Breast epithelium (tissue), 4 donors: ENCODE data around the gene DNM3. TPM values are rescaled to one million over a fixed set of nuclear protein-coding genes. Genes with fewer than 3 reads are reported as not detected.

ENCODE experiments used
- DNase-seq, 2 donors: peaks; one replicate each; pipeline ENCODE4 v3.0.0-alpha.2; 2019; ENCODE audit warnings: low spot score in 2 of 2
- H3K27ac ChIP-seq, 2 donors: fragments of 200-600 bp; sonication (generic) in 1 of 2; one replicate each; pipeline ENCODE4 v1.5.1; 2016 to 2019; ENCODE audit warnings: mild to moderate bottlenecking in 1 of 2
- H3K27me3 ChIP-seq, 2 donors: fragments of 200-600 bp; sonication (generic) in 1 of 2; one replicate each; pipeline versions ENCODE4 v1.5.1 to v1.6.0; 2017 to 2019; ENCODE audit warnings: control low read depth in 1 of 2, mild to moderate bottlenecking in 1 of 2
- H3K36me3 ChIP-seq: fragments of 200-600 bp; one replicate; pipeline ENCODE4 v1.5.1; 2019
- H3K4me1 ChIP-seq, 2 donors: fragments of 200-600 bp; sonication (generic); one replicate each; pipeline ENCODE4 v1.5.1; 2016 to 2019; ENCODE audit warnings: control low read depth in 1 of 2
- H3K4me3 ChIP-seq, 3 donors: fragments of 200-600 bp; sonication (generic); 1 replicate in 2 of 3; 2 replicates in 1 of 3; pipeline ENCODE4 v1.5.1; 2016 to 2019; ENCODE audit warnings: mild to moderate bottlenecking in 3 of 3, moderate library complexity in 2 of 3
- H3K9me3 ChIP-seq, 2 donors: fragments of 200-600 bp; sonication (generic) in 1 of 2; one replicate each; pipeline ENCODE4 v1.5.1; 2016 to 2019; ENCODE audit warnings: control low read depth in 1 of 2
- POLR2A ChIP-seq: fragments of 450-650 bp; IDR thresholded peaks from one replicate; pipeline ENCODE4 v1.6.1; 2016; ENCODE audit warnings: antibody characterized with exemption, mild to moderate bottlenecking, moderate library complexity
- POLR2AphosphoS5 ChIP-seq, 3 donors: sonication (generic); formaldehyde crosslinking; IDR thresholded peaks; one replicate each; pipeline ENCODE4 v1.6.1; 2017; ENCODE audit warnings: antibody characterized with exemption in 3 of 3
- intact Hi-C: fragments of 100-400 bp; cut with DNase I; formaldehyde crosslinking; loops from one replicate; pipeline ENCODE4 v1.15.1; 2023; ENCODE audit warnings: low total_unique reads
- total RNA-seq, 3 donors: library from RNA; depleted of rRNA; stranded (reverse); fragments of >200 nt; gene quantifications; one replicate each; pipeline ENCODE4 v1.1.0, GENCODE V29; 2016
- TF ChIP-seq, protein P1 (sequence below), 3 donors: fragments of 450-650 bp; IDR thresholded peaks; one replicate each; pipeline ENCODE4 v1.5.1; 2016 to 2017; ENCODE audit warnings: antibody characterized with exemption in 3 of 3, mild to moderate bottlenecking in 3 of 3, moderate library complexity in 3 of 3

DNM3 gene
- total RNA-seq = 1 to 10 TPM; 5.1 to 7.5 (median 6.6) TPM

DNA sequence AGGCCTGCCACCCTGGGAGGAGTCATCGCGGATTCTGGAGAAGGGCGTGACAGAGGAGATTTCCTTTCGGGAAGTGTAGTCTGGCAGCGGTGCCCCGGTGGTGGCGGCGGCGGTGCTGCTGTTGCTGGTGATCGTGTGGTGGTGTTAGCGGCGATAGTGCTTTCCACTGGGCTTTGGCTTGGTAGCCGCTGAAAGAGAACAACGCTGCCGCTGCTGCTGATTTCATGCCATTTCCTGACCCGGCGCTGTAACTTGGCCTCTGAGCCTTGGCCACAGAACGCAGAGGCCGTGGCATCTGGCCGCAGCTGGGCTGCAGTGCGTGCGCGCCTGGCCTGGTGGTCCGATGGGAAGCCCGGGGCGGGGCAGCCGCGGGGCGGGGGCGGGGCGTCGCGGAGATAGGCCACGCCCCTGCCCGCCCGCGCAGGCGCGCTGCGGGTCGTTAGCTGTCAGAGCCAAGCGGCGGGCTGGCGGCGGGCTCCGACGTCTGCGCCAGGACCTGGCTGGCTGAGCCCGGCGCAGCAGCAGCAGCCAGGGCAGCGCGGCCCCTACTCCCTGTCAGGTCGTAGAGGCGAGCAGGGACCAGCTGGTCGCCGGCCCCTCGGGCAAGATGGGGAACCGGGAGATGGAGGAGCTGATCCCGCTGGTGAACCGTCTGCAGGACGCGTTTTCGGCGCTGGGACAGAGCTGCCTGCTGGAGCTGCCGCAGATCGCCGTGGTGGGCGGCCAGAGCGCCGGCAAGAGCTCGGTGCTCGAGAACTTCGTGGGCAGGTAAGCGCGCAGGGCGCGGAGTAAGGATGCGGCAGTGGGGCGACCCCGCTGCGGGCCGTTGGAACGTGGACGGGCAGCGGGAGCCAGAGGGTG, at the start of gene DNM3:
Gene DNM3, plus strand, starts transcription at position 449 of the 861 bp plus-strand sequence. Its CDS starts 159 bp downstream, at position 608.
- peak within 1 kb of the TSS; percentile 71 to 85 (median 75) for H3K4me3 ChIP-seq
- peak; percentile 39 to 56 for DNase-seq
- no peaks in the 10 kb centered on the region for H3K4me1 ChIP-seq
- H3K27ac ChIP-seq = peak within 1 kb of the TSS; percentile 52 to 61
- intact Hi-C loops = loop anchor here (2.0 kb wide), 1 partner anchor 40 kb away; no protein-coding TSS in a partner anchor
- no peaks in the 10 kb centered on the region for H3K27me3 ChIP-seq
- TF ChIP-seq POLR2A (no peak), POLR2AphosphoS5 (IDR thresholded peaks at IDR 0.05) (no peak)
- TF ChIP-seq, protein P1, sequence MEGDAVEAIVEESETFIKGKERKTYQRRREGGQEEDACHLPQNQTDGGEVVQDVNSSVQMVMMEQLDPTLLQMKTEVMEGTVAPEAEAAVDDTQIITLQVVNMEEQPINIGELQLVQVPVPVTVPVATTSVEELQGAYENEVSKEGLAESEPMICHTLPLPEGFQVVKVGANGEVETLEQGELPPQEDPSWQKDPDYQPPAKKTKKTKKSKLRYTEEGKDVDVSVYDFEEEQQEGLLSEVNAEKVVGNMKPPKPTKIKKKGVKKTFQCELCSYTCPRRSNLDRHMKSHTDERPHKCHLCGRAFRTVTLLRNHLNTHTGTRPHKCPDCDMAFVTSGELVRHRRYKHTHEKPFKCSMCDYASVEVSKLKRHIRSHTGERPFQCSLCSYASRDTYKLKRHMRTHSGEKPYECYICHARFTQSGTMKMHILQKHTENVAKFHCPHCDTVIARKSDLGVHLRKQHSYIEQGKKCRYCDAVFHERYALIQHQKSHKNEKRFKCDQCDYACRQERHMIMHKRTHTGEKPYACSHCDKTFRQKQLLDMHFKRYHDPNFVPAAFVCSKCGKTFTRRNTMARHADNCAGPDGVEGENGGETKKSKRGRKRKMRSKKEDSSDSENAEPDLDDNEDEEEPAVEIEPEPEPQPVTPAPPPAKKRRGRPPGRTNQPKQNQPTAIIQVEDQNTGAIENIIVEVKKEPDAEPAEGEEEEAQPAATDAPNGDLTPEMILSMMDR (IDR thresholded peaks at IDR 0.05) = no peak
- no peaks in the 10 kb centered on the region for H3K36me3 ChIP-seq
- peaks cover 5 to 16% of the 10 kb centered on the region in 2 donors for H3K9me3 ChIP-seq

DNA sequence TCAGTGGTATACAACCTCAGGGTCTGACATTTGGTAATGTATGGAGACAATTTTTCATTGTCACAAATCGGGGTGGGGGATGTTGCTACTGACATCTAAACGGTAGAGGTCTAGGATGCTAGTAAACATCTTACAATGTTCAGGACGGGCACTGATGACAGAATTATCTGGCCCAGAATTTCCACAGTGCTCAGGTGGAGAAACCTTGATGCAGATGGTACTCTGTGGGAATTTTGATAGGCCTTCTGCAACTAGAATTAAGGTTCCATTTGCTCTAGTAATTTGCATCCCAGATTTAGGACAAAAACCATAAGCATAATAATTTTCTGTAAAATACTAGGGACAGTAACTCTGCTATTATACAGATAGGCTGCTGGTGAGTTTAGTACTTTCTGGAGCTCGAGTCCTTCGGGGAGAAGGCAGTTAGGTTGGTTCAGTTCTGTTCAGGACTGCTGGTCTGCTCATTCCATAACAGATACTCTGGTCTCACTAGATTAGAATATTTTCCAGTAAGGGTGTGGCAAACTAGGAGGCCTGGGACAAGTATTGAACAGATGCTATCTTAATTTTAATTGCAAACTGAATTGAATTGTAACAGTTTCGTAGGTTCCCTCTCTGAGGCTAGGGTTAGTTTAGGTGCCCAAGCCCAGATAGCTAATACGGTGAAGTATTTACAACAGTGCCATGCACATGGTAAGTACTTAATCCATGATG, 48.5 kb upstream of the DNM3 start:
- Histone ChIP-seq H3K27ac (no peak overlapping the region), H3K36me3 (peaks cover 15% of the 10 kb centered on the region), H3K27me3 (no peaks in the 10 kb centered on the region), H3K9me3 (no peaks in the 10 kb centered on the region), H3K4me3 (no peak overlapping the region), H3K4me1 (no peaks in the 10 kb centered on the region)
- intact Hi-C loops = no loop called here
- no peak for DNase-seq
- TF ChIP-seq POLR2A (no peak), POLR2AphosphoS5 (IDR thresholded peaks at IDR 0.05) (no peak)
- TF ChIP-seq, protein P1 (IDR thresholded peaks at IDR 0.05) = no peak

DNA sequence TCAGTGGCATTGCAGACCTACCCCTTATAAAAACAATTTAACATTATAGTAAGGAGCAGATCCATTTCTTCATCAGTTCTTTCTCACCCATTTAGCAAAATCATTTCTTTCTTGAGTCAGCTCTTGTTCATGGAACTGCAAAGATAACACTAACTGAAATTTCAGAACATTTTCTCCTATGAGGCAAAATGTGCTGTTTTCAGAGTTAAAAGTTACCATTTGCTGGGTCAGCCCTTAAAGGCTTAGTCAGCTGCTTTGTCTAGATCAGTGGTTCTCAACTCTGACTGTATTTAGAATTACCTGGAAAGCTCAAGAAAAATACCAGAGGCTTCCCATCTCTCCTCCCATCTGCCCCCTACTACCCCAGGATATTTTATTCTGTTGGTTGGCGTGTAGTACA, 47.7 kb upstream of the DNM3 start:
- Histone ChIP-seq H3K9me3 (no peaks in the 10 kb centered on the region), H3K4me1 (no peaks in the 10 kb centered on the region), H3K27me3 (no peaks in the 10 kb centered on the region), H3K27ac (no peak overlapping the region), H3K4me3 (no peak overlapping the region), H3K36me3 (peaks cover 15% of the 10 kb centered on the region)
- TF ChIP-seq POLR2AphosphoS5 (IDR thresholded peaks at IDR 0.05) = no peak
- TF ChIP-seq, protein P1 (IDR thresholded peaks at IDR 0.05) = no peak
- no peak for TF ChIP-seq POLR2A
- intact Hi-C loops = no loop called here
- DNase-seq = no peak

DNA sequence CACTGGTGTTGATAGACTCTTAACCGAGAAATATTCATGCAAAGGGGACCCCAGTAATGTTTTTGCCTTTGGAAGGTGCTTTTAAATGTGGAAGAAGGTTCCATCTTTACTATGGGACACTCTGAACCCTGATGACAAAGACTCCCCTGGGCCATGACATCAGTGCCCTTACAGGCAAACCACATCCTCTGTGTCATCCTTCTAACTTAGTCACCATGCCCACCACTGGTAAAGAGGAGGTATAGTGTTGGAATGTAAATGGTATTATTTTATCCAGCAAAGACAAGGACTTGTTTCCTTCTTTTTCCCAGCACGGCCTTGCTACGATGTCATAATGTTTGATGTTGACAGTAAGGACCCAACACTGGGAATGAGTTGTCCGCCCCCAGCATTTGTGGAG, 47.2 kb upstream of the DNM3 start:
- Histone ChIP-seq H3K36me3 (peaks cover 15% of the 10 kb centered on the region), H3K9me3 (no peaks in the 10 kb centered on the region), H3K4me3 (no peak overlapping the region), H3K27me3 (no peaks in the 10 kb centered on the region), H3K27ac (no peak overlapping the region), H3K4me1 (no peaks in the 10 kb centered on the region)
- intact Hi-C loops = no loop called here
- TF ChIP-seq POLR2AphosphoS5 (IDR thresholded peaks at IDR 0.05) (no peak), POLR2A (no peak)
- TF ChIP-seq, protein P1 (IDR thresholded peaks at IDR 0.05) = no peak
- no peak for DNase-seq

DNA sequence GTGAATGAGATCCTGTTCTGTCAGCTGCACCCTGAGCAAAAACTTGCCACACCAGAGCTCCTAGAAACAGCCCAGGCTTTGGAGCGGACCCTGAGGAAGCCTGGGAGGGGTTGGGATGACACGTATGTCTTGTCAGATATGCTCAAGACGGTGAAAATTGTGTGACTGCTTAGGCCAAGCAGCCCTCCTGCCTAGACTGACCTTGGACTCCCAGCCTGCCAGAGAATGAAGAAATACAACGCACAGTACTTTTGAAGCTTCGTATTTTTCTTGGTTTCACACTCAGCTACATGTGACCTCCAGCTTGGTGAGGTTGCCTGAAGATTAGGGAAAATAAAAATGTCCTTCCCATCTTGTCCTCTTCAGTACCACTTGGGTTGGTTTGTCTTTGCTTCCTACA, 44.7 kb upstream of the DNM3 start:
- no peaks in the 10 kb centered on the region for H3K4me1 ChIP-seq
- intact Hi-C loops = no loop called here
- H3K36me3 ChIP-seq = no peaks in the 10 kb centered on the region
- H3K27me3 ChIP-seq = no peaks in the 10 kb centered on the region
- H3K4me3 ChIP-seq = no peak overlapping the region
- DNase-seq = no peak
- TF ChIP-seq, protein P1 (IDR thresholded peaks at IDR 0.05) = no peak
- TF ChIP-seq POLR2A (no peak), POLR2AphosphoS5 (IDR thresholded peaks at IDR 0.05) (no peak)
- H3K27ac ChIP-seq = no peak overlapping the region
- H3K9me3 ChIP-seq = no peaks in the 10 kb centered on the region
